Right lobe of liver (tissue), 6 donors: ENCODE data around the gene LY6G6F. TPM values are rescaled to one million over a fixed set of nuclear protein-coding genes. Genes with fewer than 3 reads are reported as not detected.

ENCODE experiments used
- ATAC-seq, 4 donors: fragments of 200-7000 bp; cut with Tn5 transposase; one replicate each; pipeline ENCODE4 v1.9.1; 2020; ENCODE audit warnings: mild to moderate bottlenecking in 4 of 4, moderate library complexity in 4 of 4
- DNase-seq, 3 donors: peaks; one replicate each; pipeline ENCODE4 v3.0.0-alpha.2; 2020
- H3K27ac ChIP-seq, 3 donors: fragments of 200-600 bp; one replicate each; pipeline ENCODE4 v1.8.0; 2022
- H3K27me3 ChIP-seq, 2 donors: fragments of 200-600 bp; one replicate each; pipeline ENCODE4 v1.8.0; 2022
- H3K36me3 ChIP-seq, 4 donors: fragments of 200-600 bp; sonication (generic) in 1 of 4; one replicate each; pipeline versions ENCODE4 v1.5.1 to v1.8.0; 2017 to 2022; ENCODE audit warnings: control low read depth in 1 of 4
- H3K4me1 ChIP-seq, 4 donors: fragments of 200-600 bp; sonication (generic) in 1 of 4; one replicate each; pipeline versions ENCODE4 v1.5.1 to v1.8.0; 2017 to 2022; ENCODE audit warnings: control low read depth in 1 of 4
- H3K4me3 ChIP-seq, 3 donors: fragments of 200-600 bp; one replicate each; pipeline ENCODE4 v1.8.0; 2022
- H3K9me3 ChIP-seq, 4 donors: fragments of 200-600 bp; sonication (generic) in 1 of 4; one replicate each; pipeline versions ENCODE4 v1.5.1 to v1.8.0; 2017 to 2022; ENCODE audit warnings: control low read depth in 1 of 4
- CTCF ChIP-seq, 4 donors: fragments of 200-600 bp in 3 of 4; fragments of 450-650 bp in 1 of 4; IDR thresholded peaks; one replicate each; pipeline versions ENCODE4 v1.5.1 to v1.8.0; 2016 to 2022; ENCODE audit warnings: antibody characterized with exemption in 4 of 4, mild to moderate bottlenecking in 2 of 4
- POLR2A ChIP-seq: fragments of 450-650 bp; IDR thresholded peaks from one replicate; pipeline ENCODE4 v1.6.1; 2017; ENCODE audit warnings: antibody characterized with exemption, mild to moderate bottlenecking
- WGBS: methylation state at CpG from one replicate; pipeline ENCODE4 v1.1.6; 2018; ENCODE audit warnings: low coverage, low lambda C conversion rate; ENCODE audit not compliant: insufficient coverage; ENCODE audit errors: missing lambda C conversion rate; 5-methylcytosine and 5-hydroxymethylcytosine counted together
- intact Hi-C, 2 donors: fragments of 100-400 bp; cut with DNase I; formaldehyde crosslinking; loops; one replicate each; pipeline versions ENCODE4 v1.11.2 to v1.14.1; 2022
- total RNA-seq, 6 experiments: library from RNA; depleted of rRNA in 2 of 6; stranded (reverse); fragments of >200 nt in 2 of 6; fragmentation: NEBNext Ultra II Directional in 3 of 6; extraction: Animal tissue kit (Norgen Biotek cat#: 25700) in 3 of 6; gene quantifications; one replicate each; pipeline versions ENCODE4 v1.1.0 to v1.2.4, GENCODE V29; 2016 to 2023
- donor health status: DM: no; HTN: yes; CAD: no.
- donor health status: DM: no; HTN: no; CAD: no.
- donor health status: DM: no; HTN: no; CAD: no.
- donor health status: DM: no; HTN: yes; CAD: no.
- donor health status: DM: no; HTN: yes; CAD: no.

LY6G6F gene
- total RNA-seq, 6 experiments from 2014 or later = not detected

GRCh38 chr6:31742894-31743293 lies 36.2 kb downstream of the LY6G6F start:
- DNase-seq = no peak
- ATAC-seq = no peak
- H3K9me3 ChIP-seq = no peaks in the 10 kb centered on the region
- H3K4me1 ChIP-seq = peaks cover 0 to 21% (median 0%) of the 10 kb centered on the region in 4 donors
- H3K36me3 ChIP-seq = no peaks in the 10 kb centered on the region
- TF ChIP-seq CTCF (IDR thresholded peaks at IDR 0.05) (no peak), POLR2A (no peak)
- H3K4me3 ChIP-seq = no peak overlapping the region
- intact Hi-C loops = no loop called here
- 92% methylated on average over 3 of the region's 3 CpGs for WGBS
- H3K27ac ChIP-seq = no peak overlapping the region
- H3K27me3 ChIP-seq = no peaks in the 10 kb centered on the region

GRCh38 chr6:31744422-31744821 lies 37.8 kb downstream of the LY6G6F start:
- 87% methylated on average over 1 of the region's 1 CpG for WGBS

GRCh38 chr6:31749301-31750036 lies 42.8 kb downstream of the LY6G6F start:
- no peak for TF ChIP-seq POLR2A
- no peak for TF ChIP-seq CTCF (IDR thresholded peaks at IDR 0.05)
- H3K9me3 ChIP-seq = no peaks in the 10 kb centered on the region

More at GRCh38 chr6:31744422-31744821, 37.8 kb downstream of the LY6G6F start:
- H3K9me3 ChIP-seq = no peaks in the 10 kb centered on the region
- H3K27ac ChIP-seq = no peak overlapping the region
- intact Hi-C loops = no loop called here
- DNase-seq = no peak
- no peak overlapping the region for H3K4me3 ChIP-seq
- H3K4me1 ChIP-seq = peaks cover 0 to 8% (median 0%) of the 10 kb centered on the region in 4 donors
- no peaks in the 10 kb centered on the region for H3K27me3 ChIP-seq
- no peaks in the 10 kb centered on the region for H3K36me3 ChIP-seq
- no peak for ATAC-seq
- TF ChIP-seq POLR2A (no peak), CTCF (IDR thresholded peaks at IDR 0.05) (no peak)

GRCh38 chr6:31750411-31751022 lies 43.9 kb downstream of the LY6G6F start:
- Histone ChIP-seq H3K27me3 (no peaks in the 10 kb centered on the region), H3K9me3 (no peaks in the 10 kb centered on the region), H3K36me3 (no peaks in the 10 kb centered on the region), H3K4me3 (no peak overlapping the region), H3K4me1 (no peaks in the 10 kb centered on the region), H3K27ac (no peak overlapping the region)
- WGBS = 93% methylated on average over 6 of the region's 7 CpGs
- DNase-seq = no peak
- no peak for ATAC-seq
- TF ChIP-seq CTCF (IDR thresholded peaks at IDR 0.05) (no peak), POLR2A (no peak)
- intact Hi-C loops = no loop called here

More at GRCh38 chr6:31749301-31750036, 42.8 kb downstream of the LY6G6F start:
- 86% methylated on average over 7 of the region's 8 CpGs for WGBS
- H3K27ac ChIP-seq = no peak overlapping the region
- H3K36me3 ChIP-seq = no peaks in the 10 kb centered on the region
- no peaks in the 10 kb centered on the region for H3K4me1 ChIP-seq
- H3K4me3 ChIP-seq = no peak overlapping the region
- H3K27me3 ChIP-seq = no peaks in the 10 kb centered on the region
- intact Hi-C loops = no loop called here
- ATAC-seq (no peak), DNase-seq (no peak)
